Cardiac fibroblast (primary cell): ENCODE results near the gene NR6A1.

Experiments
- DNase-seq, 2 donors: peaks; one replicate each; pipeline versions ENCODE4 v3.0.0 to v3.0.0-alpha.2; 2010; ENCODE audit warnings: low read depth in 2 of 2
- H3K4me3 ChIP-seq, 2 donors: replicated peaks in 1 of 2; 1 replicate in 1 of 2; 2 replicates in 1 of 2; pipeline ENCODE4 v1.5.1; 2011; ENCODE audit warnings: low read depth in 2 of 2, low read length in 2 of 2, mild to moderate bottlenecking in 2 of 2, moderate library complexity in 1 of 2
- CTCF ChIP-seq: IDR thresholded peaks from one replicate; pipeline ENCODE4 v1.5.1; 2011; ENCODE audit warnings: low read depth, mild to moderate bottlenecking, low read length, inconsistent platforms

The NR6A1 gene

GRCh38 chr9:124505901-124506346, 265.2 kb downstream of the NR6A1 start:
- TF ChIP-seq CTCF = no peak
- DNase-seq = no peak
- H3K4me3 ChIP-seq = no peak overlapping the region

- H3K4me3 ChIP-seq = no peak overlapping the region
- TF ChIP-seq CTCF = no peak
- no peak for DNase-seq
Observed at GRCh38 chr9:124505006-124505900, 265.9 kb downstream of the NR6A1 start.

- DNase-seq = no peak
- no peak for TF ChIP-seq CTCF
- H3K4me3 ChIP-seq = no peak overlapping the region
Observed at GRCh38 chr9:124504530-124505005, 266.5 kb downstream of the NR6A1 start.

GRCh38 chr9:124503713-124504529, 267.2 kb downstream of the NR6A1 start:
- H3K4me3 ChIP-seq = no peak overlapping the region
- TF ChIP-seq CTCF = no peak
- DNase-seq = no peak

GRCh38 chr9:124502711-124503702, 268.1 kb downstream of the NR6A1 start:
- H3K4me3 ChIP-seq = no peak overlapping the region
- DNase-seq = no peak
- TF ChIP-seq CTCF = no peak
